ENCODE data around the gene NEURL1. TPM values are rescaled to one million over a fixed set of nuclear protein-coding genes. Genes with fewer than 3 reads are reported as not detected.

Gene NEURL1
- total and polyA plus RNA-seq, 10 of the 15 experiments (the other 5 are each of a cell fraction or from before 2014, with no cell fraction given): 0.02 to 0.05 (median 0.05) TPM; not detected in 6

- Histone ChIP-seq H3K4me3 (no peak overlapping the region), H3K4me2 (ENCODE audit: control insufficient read depth, insufficient read depth) (no peak overlapping the region), H3K36me3 (ENCODE audit: control insufficient read depth in 2 of 2, insufficient read depth in 2 of 2, low read length in 1 of 2) (no peaks in the 10 kb centered on the region), H3K9me3 (replicated peaks; ENCODE audit: control insufficient read depth, insufficient read depth, low read length) (no peaks in the 10 kb centered on the region; the same call in 2 of the 3 replicates), H4K20me1 (ENCODE audit: control insufficient read depth, insufficient read depth) (no peaks in the 10 kb centered on the region), H3K27ac (ENCODE audit: control insufficient read depth, insufficient read depth) (no peak overlapping the region), H3K27me3 (replicated peaks in 1 of 2; ENCODE audit: control insufficient read depth in 2 of 2, insufficient read depth in 2 of 2, low read length in 1 of 2) (peaks cover 0 to 2% of the 10 kb centered on the region in 2 experiments; a peak in 1 of 4 replicates), H3K9ac (ENCODE audit: control insufficient read depth, insufficient read depth, low read length) (no peak overlapping the region), H3K79me2 (ENCODE audit: control insufficient read depth, insufficient read depth, low read length) (no peaks in the 10 kb centered on the region), H3K4me1 (ENCODE audit: control insufficient read depth, insufficient read depth, low read length) (no peaks in the 10 kb centered on the region), H2AFZ (ENCODE audit: control insufficient read depth, low read depth, low read length) (no peak overlapping the region)
- no peak for DNase-seq (ENCODE audit: low read depth, low spot score)
- BruUV-seq (replicated peaks): no TSS peak
- TF ChIP-seq RFX5 (IDR thresholded peaks at IDR 0.05; ENCODE audit: low read depth, low read length) (no peak), CBX5 (IDR thresholded peaks at IDR 0.05; ENCODE audit: low read depth) (no peak), ZBTB11 (CRISPR knock-in tag; IDR thresholded peaks at IDR 0.05) (no peak), RUNX3 (IDR thresholded peaks at IDR 0.05; ENCODE audit: low read length) (no peak), BCL11A (IDR thresholded peaks at IDR 0.05; ENCODE audit: low read depth, low read length) (no peak), ZZZ3 (IDR thresholded peaks at IDR 0.05; ENCODE audit: control insufficient read depth, insufficient read length, low read depth) (no peak), SIX5 (IDR thresholded peaks at IDR 0.05; ENCODE audit: low read depth, low read length, severe bottlenecking) (no peak), PAX5 (IDR thresholded peaks at IDR 0.05; ENCODE audit: borderline replicate concordance, low read depth, low read length) (no peak), ZNF687 (IDR thresholded peaks at IDR 0.05) (no peak), POLR2A (IDR thresholded peaks at IDR 0.05; ENCODE audit: low read depth, low read length) (no peak)
- POLR2A ChIA-PET: interaction anchor here (0.7 kb wide), 1 partner anchor 14 kb away, joined by 5 read pairs; no protein-coding TSS in a partner anchor
- SMC1A ChIA-PET (ENCODE audit: uncharacterized antibody, unreplicated experiment): no interaction called here
- ATAC-seq: no peak
- RAD21 ChIA-PET (ENCODE audit: unreplicated experiment): interaction anchor here (0.7 kb wide), 1 partner anchor 111 kb away, joined by 3 read pairs; no protein-coding TSS in a partner anchor
- CTCF ChIA-PET: interaction anchor here (0.6 to 1.6 kb wide), 6 partner anchors 10 to 692 kb away, joined by 3 read pairs; no protein-coding TSS in a partner anchor
- no peak for FAIRE-seq
- in situ Hi-C loops (cut with MboI) (no loop called here), intact Hi-C loops (cut with micrococcal nuclease; ENCODE audit: unreplicated experiment) (no loop called here)
Observed at GRCh38 chr10:103528549-103528948, 35.0 kb downstream of the NEURL1 start.

Data from GM12878 (cell line).